Glutamatergic neuron (in vitro differentiated cells): ENCODE results near the gene TUBGCP2. TPM values are rescaled to one million over a fixed set of nuclear protein-coding genes. Genes with fewer than 3 reads are reported as not detected.
A peak's percentile ranks its signal among the peaks of the same experiment; 100 is the strongest.

Experiments used
- DNase-seq: peaks from one replicate; pipeline ENCODE4 v3.0.0; 2022
- H3K27ac Mint-ChIP-seq: one replicate; pipeline ENCODE4 v1.8.0; 2020; ENCODE audit warnings: mild to moderate bottlenecking, mixed read lengths, inconsistent platforms; ENCODE audit not compliant: unreplicated experiment
- H3K27me3 Mint-ChIP-seq: one replicate; pipeline ENCODE4 v1.8.0; 2020; ENCODE audit warnings: mild to moderate bottlenecking, moderate library complexity, mixed read lengths, inconsistent platforms; ENCODE audit not compliant: unreplicated experiment
- H3K36me3 Mint-ChIP-seq: one replicate; pipeline ENCODE4 v1.8.0; 2020; ENCODE audit warnings: mild to moderate bottlenecking, mixed read lengths, inconsistent platforms; ENCODE audit not compliant: unreplicated experiment
- H3K4me1 Mint-ChIP-seq: one replicate; pipeline ENCODE4 v1.8.0; 2020; ENCODE audit warnings: mild to moderate bottlenecking, low read depth, mixed read lengths, inconsistent platforms; ENCODE audit not compliant: unreplicated experiment
- H3K4me3 Mint-ChIP-seq: one replicate; pipeline ENCODE4 v1.8.0; 2020; ENCODE audit warnings: mild to moderate bottlenecking, mixed read lengths, inconsistent platforms; ENCODE audit not compliant: unreplicated experiment
- H3K9me3 Mint-ChIP-seq: one replicate; pipeline ENCODE4 v1.8.0; 2020; ENCODE audit warnings: mild to moderate bottlenecking, moderate library complexity, mixed read lengths, inconsistent platforms; ENCODE audit not compliant: unreplicated experiment
- total RNA-seq: library from RNA; stranded (reverse); fragmentation: NEBNext Ultra II Directional; extraction: Animal tissue kit (Norgen Biotek cat#: 25700); gene quantifications from one replicate; pipeline ENCODE4 v1.2.1, GENCODE V29; 2021; ENCODE audit not compliant: unreplicated experiment
- TF ChIP-seq, protein P1 (sequence below): fragments of 200-600 bp; sonication (generic); IDR thresholded peaks from one replicate; pipeline ENCODE4 v1.5.0; 2021; ENCODE audit not compliant: partially characterized antibody, unreplicated experiment

Gene TUBGCP2
- total RNA-seq, 1 donor from 2014 or later: 61.4 TPM

DNA sequence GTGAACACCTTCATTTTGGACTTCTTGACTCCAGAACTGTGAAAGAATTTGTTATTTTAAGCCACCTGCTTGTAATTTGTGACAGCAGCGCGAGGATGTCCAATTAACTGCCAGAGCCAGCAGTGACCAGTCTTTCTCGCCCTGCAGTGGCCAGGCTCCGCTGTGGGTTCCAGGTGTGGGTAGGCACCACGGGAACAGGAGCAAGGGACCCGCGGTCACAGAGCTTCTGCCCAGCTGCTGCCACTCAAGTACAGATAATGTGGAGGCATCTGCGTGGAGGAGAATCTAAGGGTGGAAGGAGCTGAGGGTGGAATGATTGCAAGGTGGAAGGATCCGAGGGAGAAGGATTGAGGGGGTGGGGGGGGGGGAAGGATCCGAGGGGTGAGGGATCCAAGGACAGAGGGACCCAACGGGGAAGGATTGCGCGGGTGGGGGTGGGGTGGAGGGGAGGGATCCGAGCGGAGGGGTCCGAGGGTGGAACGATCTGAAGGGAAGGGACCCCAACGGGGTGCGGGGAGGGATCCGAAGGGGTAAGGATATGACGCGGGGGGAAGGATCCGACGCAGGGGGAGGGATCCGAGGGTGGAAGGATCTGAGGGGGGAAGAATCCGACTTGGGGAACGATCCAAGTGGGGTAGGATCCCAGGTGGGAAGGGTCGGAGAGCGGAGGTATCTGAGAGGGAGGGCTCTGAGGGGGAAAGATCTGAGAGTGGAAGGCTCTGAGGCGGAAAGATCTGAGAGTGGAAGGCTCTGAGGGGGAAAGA is 24.4 kb upstream of the TUBGCP2 start:
- H3K4me3 Mint-ChIP-seq: no peak overlapping the region
- H3K36me3 Mint-ChIP-seq: peaks cover 15% of the 10 kb centered on the region
- peaks cover 2% of the 10 kb centered on the region for H3K4me1 Mint-ChIP-seq
- DNase-seq: no peak
- TF ChIP-seq, protein P1, sequence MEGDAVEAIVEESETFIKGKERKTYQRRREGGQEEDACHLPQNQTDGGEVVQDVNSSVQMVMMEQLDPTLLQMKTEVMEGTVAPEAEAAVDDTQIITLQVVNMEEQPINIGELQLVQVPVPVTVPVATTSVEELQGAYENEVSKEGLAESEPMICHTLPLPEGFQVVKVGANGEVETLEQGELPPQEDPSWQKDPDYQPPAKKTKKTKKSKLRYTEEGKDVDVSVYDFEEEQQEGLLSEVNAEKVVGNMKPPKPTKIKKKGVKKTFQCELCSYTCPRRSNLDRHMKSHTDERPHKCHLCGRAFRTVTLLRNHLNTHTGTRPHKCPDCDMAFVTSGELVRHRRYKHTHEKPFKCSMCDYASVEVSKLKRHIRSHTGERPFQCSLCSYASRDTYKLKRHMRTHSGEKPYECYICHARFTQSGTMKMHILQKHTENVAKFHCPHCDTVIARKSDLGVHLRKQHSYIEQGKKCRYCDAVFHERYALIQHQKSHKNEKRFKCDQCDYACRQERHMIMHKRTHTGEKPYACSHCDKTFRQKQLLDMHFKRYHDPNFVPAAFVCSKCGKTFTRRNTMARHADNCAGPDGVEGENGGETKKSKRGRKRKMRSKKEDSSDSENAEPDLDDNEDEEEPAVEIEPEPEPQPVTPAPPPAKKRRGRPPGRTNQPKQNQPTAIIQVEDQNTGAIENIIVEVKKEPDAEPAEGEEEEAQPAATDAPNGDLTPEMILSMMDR: no peak
- peaks cover 15% of the 10 kb centered on the region for H3K27me3 Mint-ChIP-seq
- no peak overlapping the region for H3K27ac Mint-ChIP-seq
- H3K9me3 Mint-ChIP-seq: peaks cover 3% of the 10 kb centered on the region

DNA sequence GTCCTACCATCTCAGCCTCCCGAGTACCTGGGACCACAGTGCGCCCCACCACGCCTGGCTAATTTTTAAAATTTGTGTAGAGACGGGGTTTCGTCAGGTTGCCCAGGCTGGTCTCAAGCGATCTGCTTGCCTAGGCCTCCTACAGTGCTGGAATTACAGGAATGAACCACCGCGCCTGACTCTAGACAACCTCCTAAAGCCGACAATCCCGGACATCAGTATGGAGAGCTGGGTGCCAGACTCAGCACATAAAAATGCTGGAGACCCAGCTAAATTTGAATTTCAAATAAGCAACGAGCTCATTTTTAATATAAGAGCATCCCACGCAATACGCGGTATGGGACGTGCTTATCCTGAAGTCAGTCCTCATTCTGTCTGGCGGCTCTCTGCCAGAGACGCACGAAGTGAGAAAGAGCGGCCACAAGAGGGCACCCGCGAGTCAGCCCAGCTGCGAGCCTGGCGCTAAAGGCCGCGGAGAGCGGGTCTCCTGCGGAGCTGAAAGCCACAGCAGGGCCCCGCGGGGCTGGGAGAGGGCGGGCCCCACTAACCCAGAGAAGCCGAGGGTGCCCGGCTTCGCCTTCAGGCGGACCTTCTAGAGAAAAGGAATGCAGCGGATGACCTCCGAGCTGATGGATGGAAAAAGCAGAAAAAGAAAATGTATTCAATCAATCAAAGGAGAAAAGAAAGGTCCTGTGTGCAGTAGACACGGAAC is 21.0 kb upstream of the TUBGCP2 start:
- no peak overlapping the region for H3K27ac Mint-ChIP-seq

DNA sequence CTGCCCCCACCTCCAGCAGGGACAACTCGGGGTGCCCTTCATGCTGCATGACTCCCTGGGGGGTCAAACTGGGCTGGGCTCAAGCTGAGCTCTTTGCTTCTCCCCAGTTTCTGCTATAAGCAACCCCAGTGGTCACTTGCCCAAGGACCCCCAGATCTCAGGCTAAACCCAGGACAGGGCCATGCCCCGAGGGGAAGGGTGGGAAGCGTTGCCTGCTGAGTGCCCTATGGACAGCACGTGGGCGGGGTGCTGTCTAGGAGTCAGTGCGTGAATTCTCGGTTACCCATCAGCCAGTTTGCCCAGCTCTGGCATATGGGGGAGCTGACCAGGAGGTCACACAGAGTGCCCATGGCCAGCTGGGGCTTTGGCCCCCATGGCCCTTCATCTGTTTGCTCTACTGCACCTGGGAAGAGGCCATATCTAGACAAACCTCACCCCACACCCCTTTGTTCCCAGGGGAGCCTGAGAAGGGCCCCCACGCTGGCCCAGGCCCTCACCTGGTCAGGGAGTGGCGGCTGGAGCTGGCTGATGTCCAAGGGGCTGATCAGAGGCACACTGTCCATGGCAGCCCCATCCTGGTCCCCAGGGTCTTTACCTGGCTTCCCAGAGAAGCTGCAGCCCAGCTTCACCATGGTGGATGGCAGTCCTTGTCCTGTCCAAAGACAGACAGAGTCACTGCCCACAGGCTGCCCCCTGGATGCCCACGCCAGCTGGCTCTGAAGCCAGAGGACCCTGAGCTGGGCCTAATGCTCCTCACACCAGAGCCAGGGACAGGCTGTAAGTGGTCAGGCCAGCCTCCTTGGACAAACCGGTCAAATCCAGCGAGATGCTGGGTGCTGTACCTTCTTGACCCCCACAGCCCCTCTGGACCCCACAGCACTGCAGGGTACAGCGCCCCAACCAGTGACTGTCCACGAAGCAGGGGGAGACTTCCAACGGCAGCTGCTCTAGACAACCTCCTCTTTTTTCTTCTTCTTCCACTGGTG is 20.0 kb upstream of the TUBGCP2 start:
- Mint-ChIP-seq H3K36me3 (peaks cover 15% of the 10 kb centered on the region), H3K27me3 (peaks cover 15% of the 10 kb centered on the region), H3K9me3 (peaks cover 5% of the 10 kb centered on the region), H3K4me1 (peaks cover 9% of the 10 kb centered on the region), H3K4me3 (peak overlapping the region; percentile 41), H3K27ac (no peak overlapping the region)
- DNase-seq: no peak
- TF ChIP-seq, protein P1: no peak

More for the DNA sequence above, 21.0 kb upstream of the TUBGCP2 start:
- H3K36me3 Mint-ChIP-seq: peaks cover 15% of the 10 kb centered on the region
- no peak overlapping the region for H3K4me3 Mint-ChIP-seq
- H3K4me1 Mint-ChIP-seq: peaks cover 9% of the 10 kb centered on the region
- peaks cover 5% of the 10 kb centered on the region for H3K9me3 Mint-ChIP-seq
- TF ChIP-seq, protein P1: peak; percentile 97
- peaks cover 15% of the 10 kb centered on the region for H3K27me3 Mint-ChIP-seq
- DNase-seq: peak; percentile 93

DNA sequence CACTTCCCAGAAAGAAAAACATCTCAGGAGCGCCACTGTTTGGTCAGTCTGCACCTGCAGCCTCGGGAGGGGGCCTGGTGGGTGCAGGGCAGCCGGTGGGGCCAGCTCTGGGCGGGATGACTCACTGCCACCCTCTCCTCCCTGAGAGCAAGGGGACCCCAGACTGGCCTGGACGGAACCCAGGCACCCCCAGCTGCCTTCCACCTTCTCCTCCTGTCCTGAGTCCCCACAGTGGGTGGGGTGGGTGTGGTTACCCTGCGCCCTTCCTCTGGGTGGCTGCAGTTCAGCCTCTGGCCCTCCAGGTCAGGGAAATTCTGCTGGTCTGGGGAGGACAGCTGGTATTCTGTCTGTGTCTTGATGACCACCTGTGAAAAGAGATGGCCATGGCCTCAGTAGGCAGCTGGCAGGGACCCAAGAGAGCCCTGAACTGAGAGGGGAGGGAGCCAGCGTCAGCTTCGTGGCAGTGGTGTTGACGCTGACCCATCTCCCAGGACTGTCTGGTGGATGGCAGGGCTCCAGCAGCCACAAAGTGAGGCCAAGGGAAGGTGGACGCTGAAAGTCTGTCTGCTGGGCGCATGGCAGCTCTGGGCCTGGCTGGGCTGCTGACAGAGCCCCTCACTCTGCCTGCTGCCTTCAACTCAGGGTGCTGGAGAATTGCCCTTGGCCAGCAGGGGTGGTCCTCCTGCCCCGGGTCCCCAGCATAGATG is 19.1 kb upstream of the TUBGCP2 start:
- Mint-ChIP-seq H3K4me3 (no peak overlapping the region), H3K27me3 (peaks cover 10% of the 10 kb centered on the region), H3K27ac (no peak overlapping the region), H3K36me3 (peaks cover 19% of the 10 kb centered on the region), H3K9me3 (peaks cover 3% of the 10 kb centered on the region), H3K4me1 (peaks cover 9% of the 10 kb centered on the region)
- DNase-seq: no peak
- TF ChIP-seq, protein P1: no peak
